GM18505 (cell line): ENCODE measurements around the gene PROSER2.

Experiments used
- ATAC-seq: cut with Tn5 transposase; IDR thresholded peaks from one replicate; pipeline ENCODE4 v1.9.1; 2021; ENCODE audit not compliant: unreplicated experiment
- POLR2A ChIP-seq: IDR thresholded peaks from 4 replicates; pipeline ENCODE4 v1.6.1; 2011; ENCODE audit warnings: borderline replicate concordance; ENCODE audit not compliant: insufficient read depth, insufficient read length; ENCODE audit errors: extremely low read depth

The PROSER2 gene

GRCh38 chr10:11823122-11823988 is at the start of gene PROSER2:
TSS of gene PROSER2 (plus strand) at chr10:11823356. CDS start at chr10:11852078, 28,722 bp downstream.
- peak; percentile 37 for TF ChIP-seq POLR2A

GRCh38 chr10:11773761-11774441 is 49.3 kb upstream of the PROSER2 start:
- no peak for TF ChIP-seq POLR2A
- ATAC-seq: no peak

More at GRCh38 chr10:11823122-11823988, at the start of gene PROSER2:
- ATAC-seq: peak; percentile 83

GRCh38 chr10:11775412-11775811 is 47.7 kb upstream of the PROSER2 start:
- ATAC-seq: no peak
- no peak for TF ChIP-seq POLR2A

- ATAC-seq: no peak
- TF ChIP-seq POLR2A: no peak
Measured at GRCh38 chr10:11776080-11776479, 47.1 kb upstream of the PROSER2 start.

GRCh38 chr10:11781114-11781513 is 42.0 kb upstream of the PROSER2 start:
- no peak for ATAC-seq
- TF ChIP-seq POLR2A: no peak

- no peak for ATAC-seq
Measured at GRCh38 chr10:11782793-11783557, 40.2 kb upstream of the PROSER2 start.

GRCh38 chr10:11783558-11783865 is 39.6 kb upstream of the PROSER2 start:
- TF ChIP-seq POLR2A: no peak
- ATAC-seq: no peak

More at GRCh38 chr10:11782793-11783557, 40.2 kb upstream of the PROSER2 start:
- TF ChIP-seq POLR2A: no peak

- no peak for TF ChIP-seq POLR2A
- ATAC-seq: no peak
Measured at GRCh38 chr10:11787374-11787773, 35.8 kb upstream of the PROSER2 start.

GRCh38 chr10:11787846-11788245 is 35.3 kb upstream of the PROSER2 start:
- no peak for ATAC-seq
- no peak for TF ChIP-seq POLR2A

GRCh38 chr10:11789306-11789705 is 33.9 kb upstream of the PROSER2 start:
- no peak for ATAC-seq
- TF ChIP-seq POLR2A: no peak

GRCh38 chr10:11789956-11790355 is 33.2 kb upstream of the PROSER2 start:
- TF ChIP-seq POLR2A: no peak
- no peak for ATAC-seq

GRCh38 chr10:11793762-11794479 is 29.2 kb upstream of the PROSER2 start:
- ATAC-seq: no peak
- no peak for TF ChIP-seq POLR2A

- ATAC-seq: no peak
- no peak for TF ChIP-seq POLR2A
Measured at GRCh38 chr10:11794566-11794965, 28.6 kb upstream of the PROSER2 start.
